Heart left ventricle (tissue), 13 donors: ENCODE results near the gene EFCAB3.
"Not testable (repeated sequence)": the region's sequence is repeated elsewhere in the genome, so short reads cannot be mapped to it uniquely, and the experiment has no call there.

Source experiments
- CTCF ChIP-seq, 12 donors: fragments of 200-600 bp; sonication (generic) in 4 of 12; IDR thresholded peaks; one replicate each; pipeline versions ENCODE4 v1.5.0 to v1.8.0; 2018 to 2022; ENCODE audit warnings: antibody characterized with exemption in 12 of 12, mild to moderate bottlenecking in 5 of 12
- POLR2A ChIP-seq, 2 donors: fragments of 450-650 bp; IDR thresholded peaks; one replicate each; pipeline ENCODE4 v1.6.1; 2017; ENCODE audit warnings: antibody characterized with exemption in 2 of 2, mild to moderate bottlenecking in 2 of 2, moderate library complexity in 2 of 2
- donor health status: ischemic (EF 13 %, LVEDD 7.1; RV severe dilation, severe dysfunction).
- donor health status: DM: no; HTN: yes; CAD: no.
- donor health status: DM: no; HTN: no; CAD: no.
- donor health status: ischemic (EF 25% LVEDD 6.9; RV normal size, moderate dysfunction).
- donor health status: ischemic (EF 25% LVEDD 5.7; RV mildly dilated, moderate dysfunction).
- donor health status: ischemic (EF 35%, LVEDD 5.7; RV mildly dilated, moderate dysfunction).
- donor health status: nonischemic (EF 11% LVEDD 7.7; RV severe dilation, severe dysfunction).
- donor health status: DM: yes; HTN: yes; CAD: no.
- donor health status: PGD.
- donor health status: ischemic (EF 29% LVEDD 5.4; RV normal size, mild dysfunction).
- donor health status: nonischemic (EF 23%, LVEDD 6.1; RV moderate dilation, normal function).

GRCh38 chr17:62441181-62441580 lies 60.8 kb downstream of the EFCAB3 start:
- not testable (repeated sequence) for TF ChIP-seq CTCF, POLR2A (IDR thresholded peaks at IDR 0.05)
